GM12878 (cell line): Measurements from ENCODE around the gene IQCH. TPM values are rescaled to one million over a fixed set of nuclear protein-coding genes. Genes with fewer than 3 reads are reported as not detected.
A peak's percentile ranks its signal among the peaks of the same experiment; 100 is the strongest.

Source experiments
- ATF3 ChIP-seq: IDR thresholded peaks from 2 replicates; pipeline ENCODE4 v1.6.1; 2011; ENCODE audit warnings: low read depth, mild to moderate bottlenecking, low read length, moderate library complexity, borderline replicate concordance; ENCODE audit errors: extremely low read depth
- BHLHE40 ChIP-seq, 2 experiments: fragments of 450-650 bp in 1 of 2; IDR thresholded peaks; 2 replicates each; pipeline ENCODE4 v1.6.1; 2011 to 2017; ENCODE audit warnings: low read depth in 2 of 2, borderline replicate concordance in 1 of 2, improper control_type of control experiment in 1 of 2, low read length in 1 of 2, mild to moderate bottlenecking in 1 of 2
- CEBPB ChIP-seq, 2 experiments: fragments of 150-350 bp in 1 of 2; IDR thresholded peaks; 2 replicates each; pipeline ENCODE4 v1.6.1; 2012 to 2014; ENCODE audit warnings: low read depth in 2 of 2, low read length in 2 of 2, borderline replicate concordance in 1 of 2, inconsistent platforms in 1 of 2
- CHD1 ChIP-seq: IDR thresholded peaks from 2 replicates; pipeline ENCODE4 v1.6.1; 2012; ENCODE audit warnings: low read depth, low read length, improper control_type of control experiment
- E2F8 ChIP-seq: fragments of 450-650 bp; IDR thresholded peaks from 2 replicates; pipeline ENCODE4 v1.6.1; 2018; ENCODE audit warnings: mild to moderate bottlenecking, low read depth, moderate library complexity; ENCODE audit not compliant: partially characterized antibody
- EGR1 ChIP-seq, 2 experiments: IDR thresholded peaks; 1 replicate in 1 of 2; 2 replicates in 1 of 2; pipeline ENCODE4 v1.6.1; 2011 to 2012; ENCODE audit warnings: low read depth in 2 of 2, low read length in 2 of 2, borderline replicate concordance in 1 of 2, mild to moderate bottlenecking in 1 of 2, moderate library complexity in 1 of 2
- FOS ChIP-seq: IDR thresholded peaks from 3 replicates; pipeline ENCODE4 v1.6.1; 2011; ENCODE audit warnings: borderline replicate concordance; ENCODE audit not compliant: insufficient read length; ENCODE audit errors: extremely low read depth
- HCFC1 ChIP-seq: fragments of 150-350 bp; IDR thresholded peaks from 2 replicates; pipeline ENCODE4 v1.6.1; 2014; ENCODE audit warnings: low read length
- HDAC6 ChIP-seq: fragments of 200-600 bp; sonication (generic); IDR thresholded peaks from one replicate; pipeline ENCODE4 v1.8.0; 2017; ENCODE audit warnings: antibody characterized with exemption; ENCODE audit not compliant: unreplicated experiment
- JUNB ChIP-seq: IDR thresholded peaks from 2 replicates; pipeline ENCODE4 v1.6.1; 2016; ENCODE audit warnings: antibody characterized with exemption, mild to moderate bottlenecking
- KAT2A ChIP-seq: conservative IDR thresholded peaks from 2 replicates; pipeline ENCODE4 v1.6.1; 2011; ENCODE audit warnings: low read depth, low read length; ENCODE audit not compliant: control insufficient read depth
- MAX ChIP-seq: IDR thresholded peaks from 2 replicates; pipeline ENCODE4 v1.6.1; 2012; ENCODE audit warnings: low read depth, low read length, improper control_type of control experiment
- MEF2A ChIP-seq: IDR thresholded peaks from 2 replicates; pipeline ENCODE4 v1.6.1; 2011; ENCODE audit warnings: low read depth, mild to moderate bottlenecking, low read length, moderate library complexity; ENCODE audit not compliant: insufficient read depth
- MTA2 ChIP-seq: fragments of 450-650 bp; IDR thresholded peaks from 2 replicates; pipeline ENCODE4 v1.6.1; 2016; ENCODE audit warnings: low read depth, mild to moderate bottlenecking, moderate library complexity
- MYB ChIP-seq: fragments of 150-350 bp; IDR thresholded peaks from 2 replicates; pipeline ENCODE4 v1.6.1; 2014; ENCODE audit warnings: mild to moderate bottlenecking, low read depth, low read length, borderline replicate concordance
- MYC ChIP-seq: IDR thresholded peaks from 2 replicates; pipeline ENCODE4 v1.6.1; 2011; ENCODE audit warnings: mild to moderate bottlenecking, low read length, moderate library complexity, inconsistent platforms; ENCODE audit not compliant: insufficient read depth, insufficient replicate concordance, insufficient read length, severe bottlenecking
- NFIC ChIP-seq: IDR thresholded peaks from 2 replicates; pipeline ENCODE4 v1.6.1; 2012; ENCODE audit warnings: low read depth, mild to moderate bottlenecking, inconsistent platforms, low read length, moderate library complexity
- PAX5 ChIP-seq: IDR thresholded peaks from 2 replicates; pipeline ENCODE4 v1.6.1; 2011; ENCODE audit warnings: low read depth, low read length, borderline replicate concordance
- RAD21 ChIP-seq: IDR thresholded peaks from 2 replicates; pipeline ENCODE4 v1.6.1; 2011; ENCODE audit warnings: mild to moderate bottlenecking, low read depth, low read length, moderate library complexity; ENCODE audit not compliant: insufficient read depth
- RCOR1 ChIP-seq: conservative IDR thresholded peaks from 2 replicates; pipeline ENCODE4 v1.6.1; 2012; ENCODE audit warnings: low read depth, low read length, improper control_type of control experiment
- RELB ChIP-seq: fragments of 450-650 bp; IDR thresholded peaks from 2 replicates; pipeline ENCODE4 v1.6.1; 2017; ENCODE audit warnings: low read depth, mild to moderate bottlenecking, moderate library complexity
- SMARCA5 ChIP-seq: fragments of 450-650 bp; IDR thresholded peaks from 2 replicates; pipeline ENCODE4 v1.6.1; 2017; ENCODE audit warnings: mild to moderate bottlenecking
- SP1 ChIP-seq: IDR thresholded peaks from one replicate; pipeline ENCODE4 v1.6.1; 2011; ENCODE audit warnings: low read depth, low read length
- SUZ12 ChIP-seq: fragments of 200-600 bp; sonication (generic); IDR thresholded peaks from one replicate; pipeline ENCODE4 v1.6.1; 2018; ENCODE audit warnings: antibody characterized with exemption, mild to moderate bottlenecking; ENCODE audit not compliant: unreplicated experiment
- ZNF274 ChIP-seq: IDR thresholded peaks from one replicate; pipeline ENCODE4 v1.8.0; 2011; ENCODE audit not compliant: insufficient read length, insufficient read depth
- ZZZ3 ChIP-seq: IDR thresholded peaks from 2 replicates; pipeline ENCODE4 v1.6.1; 2011; ENCODE audit warnings: low read depth; ENCODE audit not compliant: control insufficient read depth, insufficient read length
- polyA plus RNA-seq, 11 experiments: library from polyadenylated mRNA; depleted of rRNA in 4 of 11; unstranded in 6 of 11; stranded (reverse) in 5 of 11; fragments of >200 nt; fragmentation: Nextera tagmentation in 4 of 11; fragmentation: Illumina TruSeq in 1 of 11; extraction: Ambion mirVana in 4 of 11; extraction: Trizol in 1 of 11; gene quantifications; 1 replicate in 1 of 11; 2 replicates in 10 of 11; pipeline versions ENCODE4 v1.2.1 to v1.2.3, GENCODE V29; 2011 to 2016; ENCODE audit warnings: inconsistent platforms in 2 of 11, missing spikeins in 2 of 11, low read depth in 1 of 11
- total RNA-seq, 4 experiments: library from RNA; depleted of rRNA in 3 of 4; stranded (reverse); fragments of >200 nt in 3 of 4; fragmentation: Illumina TruSeq in 1 of 4; extraction: Trizol in 1 of 4; gene quantifications; 2 replicates each; pipeline versions ENCODE4 v1.2.1 to v1.2.3, GENCODE V29; 2013 to 2021

IQCH gene
- total and polyA plus RNA-seq, 10 of the 15 experiments (the other 5 are each of a cell fraction or from before 2014, with no cell fraction given), result 0.29 to 1.3 (median 0.99) TPM

- TF ChIP-seq MEF2A (no peak), JUNB (no peak), E2F8 (no peak), HDAC6 (no peak), FOS (no peak), MTA2 (no peak), CEBPB (IDR thresholded peaks at IDR 0.05; ENCODE audit: borderline replicate concordance in 1 of 2, low read depth in 2 of 2, low read length in 2 of 2) (no peak), KAT2A (no peak), PAX5 (peak; percentile 54; the same call in 1 of the 2 replicates), SMARCA5 (peak; percentile 70), ATF3 (0 out of 2 replicates have a peak, but pooled peaks have one; percentile 6), CHD1 (no peak), ZNF274 (no peak), SUZ12 (no peak), RCOR1 (no peak), HCFC1 (no peak), ZZZ3 (no peak), RAD21 (no peak), RELB (0 out of 2 replicates have a peak, but pooled peaks have one; percentile 23), MYC (no peak), BHLHE40 (IDR thresholded peaks at IDR 0.05; ENCODE audit: borderline replicate concordance in 1 of 2, low read depth in 2 of 2, low read length in 1 of 2) (peak; percentile 96 to 98), MAX (peak; percentile 81), MYB (no peak), NFIC (no peak), SP1 (peak; percentile 9), EGR1 (IDR thresholded peaks at IDR 0.05; ENCODE audit: borderline replicate concordance in 1 of 2, low read depth in 2 of 2, low read length in 2 of 2) (peak in 1 of 2 experiments; percentile 82; a peak in 2 of 3 replicates)
These were observed 266.6 kb downstream of the IQCH start, which contains the start of gene C15orf61 (continued) for GRCh38 chr15:67521029-67521782.
